Breast epithelium (tissue), 4 donors: ENCODE results near the gene HSPBP1. TPM values are rescaled to one million over a fixed set of nuclear protein-coding genes. Genes with fewer than 3 reads are reported as not detected.

Experiments used
- DNase-seq, 2 donors: peaks; one replicate each; pipeline ENCODE4 v3.0.0-alpha.2; 2019; ENCODE audit warnings: low spot score in 2 of 2
- H3K27ac ChIP-seq, 2 donors: fragments of 200-600 bp; sonication (generic) in 1 of 2; one replicate each; pipeline ENCODE4 v1.5.1; 2016 to 2019; ENCODE audit warnings: mild to moderate bottlenecking in 1 of 2
- H3K27me3 ChIP-seq, 2 donors: fragments of 200-600 bp; sonication (generic) in 1 of 2; one replicate each; pipeline versions ENCODE4 v1.5.1 to v1.6.0; 2017 to 2019; ENCODE audit warnings: control low read depth in 1 of 2, mild to moderate bottlenecking in 1 of 2
- H3K36me3 ChIP-seq: fragments of 200-600 bp; one replicate; pipeline ENCODE4 v1.5.1; 2019
- H3K4me1 ChIP-seq, 2 donors: fragments of 200-600 bp; sonication (generic); one replicate each; pipeline ENCODE4 v1.5.1; 2016 to 2019; ENCODE audit warnings: control low read depth in 1 of 2
- H3K4me3 ChIP-seq, 3 donors: fragments of 200-600 bp; sonication (generic); 1 replicate in 2 of 3; 2 replicates in 1 of 3; pipeline ENCODE4 v1.5.1; 2016 to 2019; ENCODE audit warnings: mild to moderate bottlenecking in 3 of 3, moderate library complexity in 2 of 3
- H3K9me3 ChIP-seq, 2 donors: fragments of 200-600 bp; sonication (generic) in 1 of 2; one replicate each; pipeline ENCODE4 v1.5.1; 2016 to 2019; ENCODE audit warnings: control low read depth in 1 of 2
- CTCF ChIP-seq, 3 donors: fragments of 450-650 bp; IDR thresholded peaks; one replicate each; pipeline ENCODE4 v1.5.1; 2016 to 2017; ENCODE audit warnings: antibody characterized with exemption in 3 of 3, mild to moderate bottlenecking in 3 of 3, moderate library complexity in 3 of 3
- POLR2A ChIP-seq: fragments of 450-650 bp; IDR thresholded peaks from one replicate; pipeline ENCODE4 v1.6.1; 2016; ENCODE audit warnings: antibody characterized with exemption, mild to moderate bottlenecking, moderate library complexity
- POLR2AphosphoS5 ChIP-seq, 3 donors: sonication (generic); formaldehyde crosslinking; IDR thresholded peaks; one replicate each; pipeline ENCODE4 v1.6.1; 2017; ENCODE audit warnings: antibody characterized with exemption in 3 of 3
- intact Hi-C: fragments of 100-400 bp; cut with DNase I; formaldehyde crosslinking; loops from one replicate; pipeline ENCODE4 v1.15.1; 2023; ENCODE audit warnings: low total_unique reads
- total RNA-seq, 3 donors: library from RNA; depleted of rRNA; stranded (reverse); fragments of >200 nt; gene quantifications; one replicate each; pipeline ENCODE4 v1.1.0, GENCODE V29; 2016

Gene HSPBP1
- total RNA-seq, 3 donors from 2014 or later: 13.3 to 36.1 (median 32.6) TPM

DNA sequence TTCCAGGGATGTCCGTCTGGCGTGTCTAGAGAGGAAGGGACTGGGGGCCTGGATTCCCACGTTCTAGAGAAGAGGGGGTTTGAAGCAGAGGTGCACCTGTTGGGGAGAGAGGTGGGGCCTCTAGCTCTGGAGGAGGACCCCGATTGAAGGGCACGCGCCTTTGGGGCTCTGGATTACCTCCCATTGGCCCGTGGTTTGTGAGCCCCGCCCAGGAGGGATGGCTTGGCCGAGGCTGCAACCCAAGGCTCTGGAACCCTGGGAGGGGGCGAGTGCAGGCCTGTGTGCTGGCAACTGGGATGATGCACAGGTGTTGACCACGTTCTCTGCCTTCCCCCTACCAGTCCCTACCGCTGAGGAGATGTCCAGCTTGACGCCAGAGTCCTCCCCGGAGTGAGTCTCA lies 25.1 kb upstream of the HSPBP1 start:
- H3K4me3 ChIP-seq: no peak overlapping the region
- intact Hi-C loops: no loop called here
- no peaks in the 10 kb centered on the region for H3K36me3 ChIP-seq
- H3K27ac ChIP-seq: no peak overlapping the region
- no peaks in the 10 kb centered on the region for H3K27me3 ChIP-seq
- TF ChIP-seq POLR2AphosphoS5 (IDR thresholded peaks at IDR 0.05) (no peak), POLR2A (no peak), CTCF (IDR thresholded peaks at IDR 0.05) (no peak)
- no peaks in the 10 kb centered on the region for H3K4me1 ChIP-seq
- no peak for DNase-seq
- H3K9me3 ChIP-seq: no peaks in the 10 kb centered on the region

DNA sequence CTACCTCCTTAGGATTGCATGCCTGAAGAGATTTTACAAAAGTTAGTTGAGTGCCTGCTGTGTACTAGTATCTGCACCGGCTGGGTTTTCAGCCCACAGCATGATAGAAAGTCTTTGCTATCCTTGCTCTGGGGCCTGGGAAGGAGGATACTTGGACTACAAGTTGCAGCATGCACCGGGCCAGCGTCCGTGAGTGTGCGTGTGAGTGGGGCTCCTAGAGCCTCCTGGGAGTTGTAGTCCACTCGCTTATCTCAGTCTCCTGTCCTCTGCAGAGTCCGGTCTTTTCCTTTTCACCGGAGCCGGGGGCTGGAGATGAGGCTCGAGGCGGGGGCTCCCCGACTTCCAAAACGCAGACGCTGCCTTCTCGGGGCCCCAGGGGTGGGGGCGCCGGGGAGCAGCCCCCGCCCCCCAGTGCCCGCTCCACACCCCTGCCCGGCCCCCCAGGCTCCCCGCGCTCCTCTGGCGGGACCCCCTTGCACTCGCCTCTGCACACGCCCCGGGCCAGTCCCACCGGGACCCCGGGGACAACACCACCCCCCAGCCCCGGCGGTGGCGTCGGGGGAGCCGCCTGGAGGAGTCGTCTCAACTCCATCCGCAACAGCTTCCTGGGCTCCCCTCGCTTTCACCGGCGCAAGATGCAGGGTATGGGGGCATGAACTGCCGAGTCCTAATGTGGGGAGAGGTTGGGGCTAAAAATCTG lies 24.5 kb upstream of the HSPBP1 start:
- no peak for DNase-seq
- Histone ChIP-seq H3K27ac (no peak overlapping the region), H3K36me3 (no peaks in the 10 kb centered on the region), H3K4me1 (no peaks in the 10 kb centered on the region), H3K9me3 (no peaks in the 10 kb centered on the region), H3K27me3 (no peaks in the 10 kb centered on the region), H3K4me3 (no peak overlapping the region)
- TF ChIP-seq POLR2AphosphoS5 (IDR thresholded peaks at IDR 0.05) (no peak), POLR2A (no peak), CTCF (IDR thresholded peaks at IDR 0.05) (no peak)
- intact Hi-C loops: no loop called here

GRCh38 chr19:55303477-55303876 lies 23.6 kb upstream of the HSPBP1 start:
- intact Hi-C loops: no loop called here
- Histone ChIP-seq H3K36me3 (no peaks in the 10 kb centered on the region), H3K4me1 (no peaks in the 10 kb centered on the region)

DNA sequence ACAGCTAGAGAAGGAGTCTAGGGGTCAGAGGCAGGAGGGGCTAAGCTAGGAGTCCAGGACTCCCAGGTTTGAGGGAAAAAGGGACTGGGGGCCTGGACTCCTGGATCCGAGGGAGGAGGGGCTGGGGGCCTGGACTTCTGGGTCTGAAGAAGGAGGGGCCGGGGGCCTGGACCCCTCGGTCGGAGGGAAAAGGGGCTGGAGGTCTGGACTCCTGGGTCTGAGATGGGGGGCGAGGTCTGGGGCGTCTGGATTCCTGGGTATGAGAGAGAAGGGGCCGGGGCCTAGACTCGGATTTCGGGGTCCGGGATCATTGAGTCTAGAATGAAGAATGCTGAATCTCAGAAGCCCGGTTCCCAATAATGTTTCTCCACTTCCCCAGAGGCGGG lies 22.4 kb upstream of the HSPBP1 start:
- no peaks in the 10 kb centered on the region for H3K9me3 ChIP-seq
- no peaks in the 10 kb centered on the region for H3K36me3 ChIP-seq
- no peaks in the 10 kb centered on the region for H3K4me1 ChIP-seq
- H3K27ac ChIP-seq: no peak overlapping the region
- intact Hi-C loops: no loop called here
- TF ChIP-seq POLR2AphosphoS5 (IDR thresholded peaks at IDR 0.05): no peak
- no peaks in the 10 kb centered on the region for H3K27me3 ChIP-seq
- DNase-seq: no peak
- peak overlapping the region in 2 of 3 donors; percentile 44 to 62 for H3K4me3 ChIP-seq

More at GRCh38 chr19:55303477-55303876, 23.6 kb upstream of the HSPBP1 start:
- Histone ChIP-seq H3K27ac (no peak overlapping the region), H3K27me3 (no peaks in the 10 kb centered on the region), H3K9me3 (no peaks in the 10 kb centered on the region), H3K4me3 (no peak overlapping the region)
- TF ChIP-seq CTCF (IDR thresholded peaks at IDR 0.05) (no peak), POLR2AphosphoS5 (IDR thresholded peaks at IDR 0.05) (no peak), POLR2A (no peak)
- DNase-seq: no peak

DNA sequence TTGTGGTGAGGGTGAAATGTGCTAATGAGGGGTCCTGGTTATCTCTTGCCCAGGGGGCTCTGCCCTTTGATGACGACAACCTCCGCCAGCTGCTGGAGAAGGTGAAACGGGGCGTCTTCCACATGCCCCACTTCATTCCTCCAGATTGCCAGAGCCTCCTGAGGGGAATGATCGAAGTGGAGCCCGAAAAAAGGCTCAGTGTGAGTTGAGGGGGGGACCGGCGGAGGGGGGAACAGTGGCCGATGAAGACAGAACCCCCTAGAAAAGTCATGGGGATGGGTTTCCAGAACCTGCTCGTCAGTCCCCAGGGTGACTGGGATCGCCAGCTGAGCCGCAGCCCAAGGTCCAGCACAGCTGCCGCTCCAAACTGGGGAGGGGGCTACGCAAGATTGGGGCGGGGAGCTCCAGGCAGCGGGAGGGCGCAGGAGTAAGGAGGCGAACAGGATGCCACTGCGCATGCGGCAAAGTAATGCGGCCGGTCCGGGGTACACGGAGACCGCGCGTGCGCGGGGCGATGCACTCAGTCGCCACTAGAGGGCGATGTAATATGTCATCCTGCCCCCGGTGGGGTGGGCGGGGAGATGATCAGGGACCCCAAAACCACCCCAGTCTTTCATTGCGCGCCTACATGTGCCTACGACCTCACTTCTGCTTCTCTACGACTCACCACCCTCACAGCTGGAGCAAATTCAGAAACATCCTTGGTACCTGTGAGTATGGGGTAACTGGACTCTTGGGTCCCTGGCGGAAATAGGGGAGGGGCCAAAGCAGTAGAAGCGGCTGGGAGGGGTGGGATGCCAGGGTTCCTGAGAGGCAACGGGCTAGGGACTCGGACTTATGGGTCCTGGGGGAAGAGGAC lies 21.8 kb upstream of the HSPBP1 start:
- DNase-seq: peak; percentile 62 to 82
- TF ChIP-seq POLR2A (no peak), CTCF (IDR thresholded peaks at IDR 0.05) (peak; percentile 90 to 95 (median 91)), POLR2AphosphoS5 (IDR thresholded peaks at IDR 0.05) (peak in 2 of 3 donors; percentile 31)
- H3K4me3 ChIP-seq: peak overlapping the region; percentile 19 to 62 (median 44)
- no peaks in the 10 kb centered on the region for H3K9me3 ChIP-seq
- intact Hi-C loops: no loop called here
- no peaks in the 10 kb centered on the region for H3K27me3 ChIP-seq
- no peaks in the 10 kb centered on the region for H3K36me3 ChIP-seq
- H3K4me1 ChIP-seq: no peaks in the 10 kb centered on the region
- H3K27ac ChIP-seq: no peak overlapping the region
